ENCODE data around the gene CEP131. TPM values are rescaled to one million over a fixed set of nuclear protein-coding genes. Genes with fewer than 3 reads are reported as not detected.
"Not testable (repeated sequence)": the region's sequence is repeated elsewhere in the genome, so short reads cannot be mapped to it uniquely, and the experiment has no call there.

Gene CEP131
- total RNA-seq, 4 donors from 2014 or later, result 6.0 to 8.8 (median 7.5) TPM

- Histone ChIP-seq H3K9me3 (no peaks in the 10 kb centered on the region), H3K27me3 (peaks cover 0 to 3% (median 0%) of the 10 kb centered on the region in 3 donors), H3K4me1 (no peaks in the 10 kb centered on the region), H3K36me3 (no peaks in the 10 kb centered on the region), H3K4me3 (no peak overlapping the region), H3K27ac (no peak overlapping the region)
- in situ Hi-C loops (cut with MboI; ENCODE audit: low sequenced_read_pairs in 4 of 4) (no loop called here), intact Hi-C loops (cut with DNase I; ENCODE audit: low total_unique reads) (no loop called here)
- DNase-seq (no peak), ATAC-seq (no peak)
- no peak for TF ChIP-seq CTCF (IDR thresholded peaks at IDR 0.05 in 4 of 5, conservative IDR thresholded peaks at IDR 0.05 in 1 of 5)
- no peak for TF ChIP-seq POLR2A (IDR thresholded peaks at IDR 0.05)
These were observed 64.7 kb downstream of the CEP131 start for GRCh38 chr17:81157848-81158687.

- ATAC-seq (no peak), DNase-seq (no peak)
- intact Hi-C loops (cut with DNase I; ENCODE audit: low total_unique reads) (no loop called here), in situ Hi-C loops (cut with MboI; ENCODE audit: low sequenced_read_pairs in 4 of 4) (no loop called here)
- Histone ChIP-seq H3K4me1 (no peaks in the 10 kb centered on the region), H3K27me3 (peaks cover 0 to 3% (median 0%) of the 10 kb centered on the region in 3 donors), H3K9me3 (no peaks in the 10 kb centered on the region), H3K4me3 (no peak overlapping the region), H3K27ac (no peak overlapping the region), H3K36me3 (no peaks in the 10 kb centered on the region)
- no peak for TF ChIP-seq POLR2A (IDR thresholded peaks at IDR 0.05)
- TF ChIP-seq CTCF (IDR thresholded peaks at IDR 0.05 in 4 of 5, conservative IDR thresholded peaks at IDR 0.05 in 1 of 5), result no peak
These were observed 65.6 kb downstream of the CEP131 start for GRCh38 chr17:81156866-81157805.

GRCh38 chr17:81154961-81155360 is 67.8 kb downstream of the CEP131 start:
- Histone ChIP-seq H3K4me3 (no peak overlapping the region), H3K27me3 (peaks cover 0 to 3% (median 0%) of the 10 kb centered on the region in 3 donors), H3K4me1 (no peaks in the 10 kb centered on the region), H3K9me3 (no peaks in the 10 kb centered on the region), H3K27ac (no peak overlapping the region), H3K36me3 (no peaks in the 10 kb centered on the region)
- TF ChIP-seq POLR2A (IDR thresholded peaks at IDR 0.05) (no peak), CTCF (IDR thresholded peaks at IDR 0.05 in 4 of 5, conservative IDR thresholded peaks at IDR 0.05 in 1 of 5) (no peak)
- in situ Hi-C loops (cut with MboI; ENCODE audit: low sequenced_read_pairs in 4 of 4) (no loop called here), intact Hi-C loops (cut with DNase I; ENCODE audit: low total_unique reads) (no loop called here)
- ATAC-seq (no peak), DNase-seq (no peak)

- H3K27ac ChIP-seq; H3K36me3 ChIP-seq; intact Hi-C loops (cut with DNase I; ENCODE audit: low total_unique reads); DNase-seq; H3K27me3 ChIP-seq; H3K4me1 ChIP-seq; H3K4me3 ChIP-seq; H3K9me3 ChIP-seq; ATAC-seq; in situ Hi-C loops (cut with MboI; ENCODE audit: low sequenced_read_pairs in 4 of 4): not testable (repeated sequence)
These were observed 68.7 kb downstream of the CEP131 start for GRCh38 chr17:81154016-81154415.

- Histone ChIP-seq H3K9me3 (no peaks in the 10 kb centered on the region), H3K36me3 (no peaks in the 10 kb centered on the region), H3K4me3 (no peak overlapping the region), H3K4me1 (no peaks in the 10 kb centered on the region), H3K27me3 (peaks cover 0 to 3% (median 0%) of the 10 kb centered on the region in 3 donors), H3K27ac (no peak overlapping the region)
- ATAC-seq, result peak in 1 of 2 donors; percentile 56
- in situ Hi-C loops (cut with MboI; ENCODE audit: low sequenced_read_pairs in 4 of 4) (no loop called here), intact Hi-C loops (cut with DNase I; ENCODE audit: low total_unique reads) (no loop called here)
- peak in 1 of 2 donors; percentile 32 for DNase-seq
- TF ChIP-seq CTCF (IDR thresholded peaks at IDR 0.05 in 4 of 5, conservative IDR thresholded peaks at IDR 0.05 in 1 of 5), result no peak
- peak in 1 of 2 donors; percentile 11 for TF ChIP-seq POLR2A (IDR thresholded peaks at IDR 0.05)
These were observed 69.4 kb downstream of the CEP131 start for GRCh38 chr17:81153340-81153803.
